NCI-H1417 treated with DMSO at 0.1 percent for 48 hours (cell line): ENCODE results near the gene MISP3.
"Not testable (repeated sequence)": the region's sequence is repeated elsewhere in the genome, so short reads cannot be mapped to it uniquely, and the experiment has no call there.

Experiments used
- DNase-seq: peaks from one replicate; lab custom pipeline; 2025; lab: John Stamatoyannopoulos, UW

MISP3 gene

DNA sequence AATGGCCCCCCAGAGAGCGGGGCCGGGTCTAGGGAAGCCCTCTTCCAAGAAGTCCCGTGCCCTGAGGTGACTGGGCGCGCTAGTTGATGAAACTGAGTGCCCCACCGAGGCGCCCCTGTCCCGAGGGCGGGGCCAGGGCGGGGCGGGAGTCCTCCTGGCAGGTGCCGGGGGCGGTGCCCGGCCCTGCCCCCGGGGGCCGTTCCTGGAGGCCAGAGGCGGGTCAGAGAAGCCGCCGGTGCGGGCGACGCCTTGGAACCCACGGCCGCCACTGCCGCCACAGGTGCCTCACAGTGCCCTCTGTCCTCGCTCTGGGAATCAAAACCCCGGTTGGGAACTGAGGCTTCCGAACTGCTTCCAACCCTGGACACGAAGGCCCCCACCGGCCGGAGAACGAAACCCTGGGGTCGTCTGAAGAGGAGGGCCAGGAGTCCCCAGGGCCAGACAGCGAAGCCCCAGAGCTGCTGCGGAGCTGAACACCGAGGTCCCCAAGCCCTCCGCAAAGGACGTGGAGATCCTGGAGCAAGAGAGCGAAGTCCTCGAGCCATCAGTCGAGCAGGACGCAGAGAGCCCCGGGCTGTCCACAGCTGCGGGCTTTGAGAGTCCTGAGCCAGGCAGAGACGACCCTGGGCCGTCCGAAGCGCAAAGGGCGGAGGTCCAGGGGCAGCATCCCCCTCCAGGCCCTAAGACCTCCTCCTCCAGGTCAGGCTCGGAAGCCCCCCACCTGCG is at the start of gene MISP3:
Gene MISP3 (plus strand): TSS at position 252 of the 726 bp plus-strand sequence. CDS start 524 bp downstream, outside the sequence.
- DNase-seq, result no peak

- DNase-seq, result no peak
Measured at GRCh38 chr19:14023404-14024235, 49.0 kb upstream of the MISP3 start.

DNA sequence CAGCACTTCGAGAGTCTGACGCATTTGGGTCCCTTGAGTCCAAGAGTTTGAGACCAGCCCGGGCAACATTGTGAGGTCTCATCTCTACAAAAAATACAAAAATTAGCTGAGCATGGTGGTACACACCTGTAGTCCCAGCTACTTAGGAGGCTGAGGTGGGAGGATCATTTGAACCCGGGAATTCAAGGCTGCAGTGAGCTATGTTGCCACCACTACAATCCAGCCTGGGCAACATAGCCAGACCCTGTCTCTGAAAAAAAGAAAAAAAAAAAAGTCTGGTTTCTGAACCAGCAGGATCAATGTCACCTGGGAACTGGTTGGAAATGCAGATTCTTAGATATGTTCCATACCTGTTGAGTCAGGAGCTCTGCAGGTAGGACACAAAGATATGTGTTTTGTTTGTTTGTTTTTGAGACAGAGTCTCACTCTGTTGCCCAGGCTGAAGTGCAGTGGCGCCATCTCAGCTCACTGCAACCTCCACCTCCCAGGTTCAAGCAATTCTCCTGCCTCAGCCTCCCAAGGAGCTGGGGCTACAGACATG is 45.9 kb upstream of the MISP3 start:
- not testable (repeated sequence) for DNase-seq

GRCh38 chr19:14027856-14028450 is 44.6 kb upstream of the MISP3 start, which contains the start of gene RLN3:
Gene RLN3 (plus strand): TSS chr19:14028148. CDS start chr19:14028205, 57 bp downstream.
- DNase-seq, result no peak

DNA sequence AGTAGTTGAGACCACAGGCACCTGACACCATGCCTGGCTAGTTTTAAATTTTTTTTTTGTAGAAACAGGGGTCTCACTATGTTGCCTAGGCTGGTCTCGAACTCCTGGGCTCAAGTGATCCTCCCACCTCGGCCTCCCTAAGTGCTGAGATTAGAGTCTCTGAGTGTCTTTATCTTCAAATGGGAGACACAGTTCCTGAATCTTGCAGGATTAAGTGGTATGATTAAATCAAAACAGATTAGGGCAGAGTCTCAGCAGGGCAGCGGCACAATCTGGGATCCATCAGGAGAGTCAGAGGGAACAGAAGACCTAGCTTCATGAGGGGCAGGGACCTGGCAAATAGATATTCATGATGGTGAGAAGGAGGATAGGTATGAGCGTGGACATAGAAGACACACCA is 43.7 kb upstream of the MISP3 start:
- DNase-seq, result no peak

- DNase-seq, result no peak
Measured at GRCh38 chr19:14030997-14031718, 41.4 kb upstream of the MISP3 start.

DNA sequence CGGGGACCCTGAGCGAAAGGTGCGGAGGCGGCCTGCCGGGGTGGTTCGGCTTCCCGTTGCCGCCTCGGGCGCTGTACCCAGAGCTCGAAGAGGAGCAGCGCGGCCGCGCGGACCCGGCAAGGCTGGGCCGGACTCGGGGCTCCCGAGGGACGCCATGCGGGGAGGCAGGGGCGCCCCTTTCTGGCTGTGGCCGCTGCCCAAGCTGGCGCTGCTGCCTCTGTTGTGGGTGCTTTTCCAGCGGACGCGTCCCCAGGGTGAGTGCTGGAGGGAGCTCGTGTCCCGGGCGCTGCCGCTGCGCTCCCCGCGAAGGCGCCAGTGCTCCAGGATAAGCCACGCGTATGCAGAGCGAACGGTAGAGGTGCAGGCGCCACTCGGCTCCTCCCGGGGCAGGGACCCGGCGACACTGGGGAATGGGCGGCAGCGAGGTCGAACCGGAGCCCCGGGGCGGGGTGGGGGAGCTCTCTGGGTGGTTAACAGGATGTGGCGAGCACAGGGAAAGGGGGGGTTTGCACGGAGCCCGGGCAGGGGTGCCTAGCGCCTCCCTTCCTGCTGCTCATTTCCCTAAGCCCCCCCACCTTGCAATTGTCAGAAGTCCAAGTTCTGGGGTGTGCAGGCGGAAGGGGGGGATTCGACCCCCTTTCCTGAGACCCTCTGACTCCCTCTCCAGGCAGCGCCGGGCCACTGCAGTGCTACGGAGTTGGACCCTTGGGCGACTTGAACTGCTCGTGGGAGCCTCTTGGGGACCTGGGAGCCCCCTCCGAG is 40.7 kb upstream of the MISP3 start, which contains the start of gene IL27RA:
Gene IL27RA (plus strand): TSS at position 44 of the 762 bp plus-strand sequence. CDS start 111 bp downstream, at position 155.
- no peak for DNase-seq

DNA sequence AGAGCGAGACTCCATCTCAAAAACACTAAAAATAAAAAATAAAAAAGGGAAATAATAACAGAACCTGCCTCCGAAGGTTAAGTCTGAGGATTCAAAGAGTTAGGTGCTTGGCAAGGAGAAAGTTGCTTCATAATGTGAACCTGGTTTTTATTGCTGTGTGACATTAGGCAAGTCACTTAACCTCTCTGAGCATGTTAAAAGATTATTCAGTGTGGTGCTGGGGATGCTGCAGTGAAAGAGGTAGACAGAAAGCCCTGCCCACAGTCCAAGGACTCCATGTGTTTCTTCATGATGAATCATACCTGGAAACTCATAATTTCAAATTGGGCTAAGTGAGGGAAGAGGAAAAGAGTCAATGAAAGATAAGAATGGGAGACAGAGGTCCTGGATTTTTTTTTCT is 38.6 kb upstream of the MISP3 start:
- DNase-seq, result no peak

DNA sequence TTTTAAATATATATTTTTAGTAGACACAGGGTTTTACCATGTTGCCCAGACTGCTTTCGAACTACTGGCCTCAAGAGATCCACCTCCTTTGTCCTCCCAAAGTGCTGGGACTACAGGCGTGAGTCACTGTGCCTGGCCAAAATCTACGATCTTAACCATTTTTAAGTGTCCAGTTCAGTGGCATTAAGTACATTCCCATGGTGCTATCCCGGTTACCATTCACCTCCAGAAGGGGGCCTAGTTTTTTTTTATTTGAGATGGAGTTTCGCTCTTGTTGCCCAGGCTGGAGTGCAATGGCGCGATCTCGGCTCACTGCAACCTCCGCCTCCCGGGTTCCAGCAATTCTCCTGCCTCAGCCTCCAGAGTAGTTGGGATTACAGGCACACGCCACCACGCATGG is 37.4 kb upstream of the MISP3 start:
- DNase-seq, result not testable (repeated sequence)

DNA sequence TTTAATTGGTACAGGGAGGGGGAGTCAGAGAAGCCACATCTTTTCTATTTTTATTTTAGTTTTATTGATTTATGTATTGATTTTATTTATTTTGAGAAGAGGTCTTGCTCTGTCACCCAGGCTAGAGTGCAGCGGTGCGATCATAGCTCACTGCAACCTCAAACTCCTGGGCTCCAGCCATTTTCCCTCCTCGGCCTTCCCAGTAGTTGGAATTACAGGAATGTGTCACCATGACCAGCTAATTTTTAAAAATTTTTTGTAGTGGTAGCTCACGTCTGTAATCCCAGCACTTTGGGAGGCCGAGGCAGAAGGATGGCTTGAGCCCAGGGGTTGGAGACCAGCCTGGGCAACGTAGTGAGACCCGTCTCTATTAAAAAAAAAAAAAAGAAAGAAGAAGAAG is 36.9 kb upstream of the MISP3 start:
- no peak for DNase-seq

GRCh38 chr19:14039181-14039580 is 33.4 kb upstream of the MISP3 start:
- no peak for DNase-seq

- not testable (repeated sequence) for DNase-seq
Measured at GRCh38 chr19:14042659-14043608, 29.7 kb upstream of the MISP3 start.

DNA sequence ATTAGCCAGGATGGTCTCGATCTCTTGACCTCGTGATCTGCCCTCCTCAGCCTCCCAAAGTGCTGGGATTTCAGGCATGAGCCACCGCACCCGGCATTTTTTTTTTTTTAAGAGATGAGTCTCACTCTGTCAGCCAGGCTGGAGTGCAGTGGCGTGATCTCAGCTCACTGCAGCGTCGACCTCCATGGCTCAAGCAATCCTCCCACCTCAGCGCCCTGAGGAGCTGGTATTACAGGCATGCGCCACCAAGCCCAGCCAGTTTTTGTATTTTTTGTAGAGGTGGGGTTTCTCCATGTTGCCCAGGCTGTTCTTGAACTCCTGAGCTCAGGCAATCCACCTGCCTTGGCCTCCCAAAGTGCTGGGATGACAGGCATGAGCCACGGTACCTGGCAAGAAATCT is 24.7 kb upstream of the MISP3 start:
- DNase-seq, result not testable (repeated sequence)

- DNase-seq, result no peak
Measured at GRCh38 chr19:14048443-14049153, 24.0 kb upstream of the MISP3 start.

- no peak for DNase-seq
Measured at GRCh38 chr19:14050512-14050911, 22.1 kb upstream of the MISP3 start.

GRCh38 chr19:14050961-14051360 is 21.6 kb upstream of the MISP3 start:
- not testable (repeated sequence) for DNase-seq

- DNase-seq, result no peak
Measured at GRCh38 chr19:14051980-14052379, 20.6 kb upstream of the MISP3 start.

- DNase-seq, result no peak
Measured at GRCh38 chr19:14052470-14052869, 20.1 kb upstream of the MISP3 start.

- no peak for DNase-seq
Measured at GRCh38 chr19:14053032-14053431, 19.6 kb upstream of the MISP3 start.
